ENCODE results near the gene DGCR8.
"Not testable (repeated sequence)": the region's sequence is repeated elsewhere in the genome, so short reads cannot be mapped to it uniquely, and the experiment has no call there.

Gene DGCR8

DNA sequence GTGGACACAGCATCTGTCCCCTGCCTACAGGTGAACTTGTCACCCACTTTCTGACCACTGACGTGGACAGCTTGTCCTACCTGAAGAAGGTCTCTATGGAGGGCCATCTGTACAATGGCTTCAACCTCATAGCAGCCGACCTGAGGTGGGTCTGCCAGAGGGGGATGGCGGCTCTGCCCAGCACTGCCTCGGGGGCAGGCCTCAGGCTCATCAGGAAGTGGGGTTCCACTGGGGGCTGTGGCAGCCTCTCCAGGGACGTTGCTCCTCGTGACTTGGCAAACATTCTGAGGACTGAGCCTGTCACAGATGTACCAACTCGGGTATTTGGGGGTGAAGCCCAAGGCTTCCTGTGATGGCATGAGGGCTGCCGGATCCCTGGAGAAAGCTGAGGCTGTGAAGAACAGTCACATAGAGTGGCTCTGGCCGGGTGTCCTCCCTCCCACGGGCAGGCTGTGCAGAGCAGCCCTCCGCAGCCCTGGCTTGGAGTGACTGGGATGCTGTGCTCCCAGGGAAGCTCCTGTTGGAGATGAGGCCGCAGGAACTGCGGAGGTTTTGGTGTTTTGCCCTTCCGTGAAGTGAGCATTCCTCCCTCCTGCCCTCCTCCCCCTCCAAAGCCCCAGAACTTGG, 26.5 kb upstream of the DGCR8 start:
- DNase-seq: no peak

DNA sequence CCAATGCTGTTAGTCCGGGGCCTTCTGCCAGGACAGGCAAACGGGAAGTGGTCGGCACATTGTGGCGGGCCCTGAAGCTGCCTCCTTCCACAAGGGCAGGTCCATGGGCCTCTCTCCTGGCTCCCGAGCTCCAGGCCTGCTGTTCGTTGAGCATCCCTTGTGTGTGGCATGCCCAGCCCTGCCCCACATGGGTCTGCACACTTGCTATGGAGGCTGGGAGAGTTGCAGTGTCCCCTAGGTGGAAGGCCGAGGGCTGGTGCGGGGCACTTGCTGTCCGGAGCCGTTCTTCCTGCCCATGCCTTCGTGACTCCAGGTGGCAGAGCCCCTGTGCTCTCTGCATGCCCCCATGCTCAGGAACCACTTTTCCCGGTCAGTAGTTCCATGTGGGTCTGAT, 26.0 kb upstream of the DGCR8 start:
- DNase-seq: no peak

DNA sequence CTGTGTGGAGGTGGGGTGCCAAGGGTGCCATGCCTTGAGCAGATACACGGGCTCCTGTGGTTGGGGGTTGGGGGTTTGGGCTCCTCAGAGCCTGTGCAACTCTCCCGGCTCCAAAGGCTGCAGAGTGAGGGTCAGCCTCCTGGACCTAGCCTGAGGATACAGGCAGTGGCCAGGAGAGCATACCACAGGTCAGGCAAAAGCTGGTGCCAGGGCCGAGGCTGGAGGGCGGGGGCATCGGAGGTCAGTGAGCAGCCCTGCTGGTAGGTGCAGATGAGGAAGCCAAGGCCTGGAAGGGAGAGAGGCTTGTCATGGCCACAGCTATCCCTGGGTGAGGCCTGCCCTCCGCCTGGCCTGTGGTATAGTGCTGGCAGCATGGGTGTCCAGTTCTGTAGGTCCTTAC, 25.6 kb upstream of the DGCR8 start:
- no peak for DNase-seq

- no peak for DNase-seq
Measured at GRCh38 chr22:20055144-20055543, 24.9 kb upstream of the DGCR8 start.

DNA sequence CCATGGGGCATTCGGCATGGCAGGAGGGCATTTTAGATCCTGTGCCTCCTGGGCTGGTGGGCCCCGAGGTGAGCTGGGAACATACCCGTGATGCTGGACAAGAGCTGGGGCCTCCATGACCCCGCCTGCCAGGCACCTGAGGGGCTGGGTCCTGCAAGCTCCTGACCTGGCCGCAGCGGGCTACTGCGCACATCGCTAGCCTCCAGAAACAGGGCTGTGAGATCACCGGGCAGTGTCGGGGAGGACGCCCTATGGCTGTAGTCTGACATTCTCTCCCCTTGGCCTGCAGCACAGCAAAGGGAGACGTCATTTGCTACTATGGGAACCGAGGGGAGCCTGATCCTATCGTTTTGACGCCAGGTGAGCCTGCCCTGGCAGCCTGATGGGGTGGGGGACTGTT, 24.4 kb upstream of the DGCR8 start:
- DNase-seq: no peak

DNA sequence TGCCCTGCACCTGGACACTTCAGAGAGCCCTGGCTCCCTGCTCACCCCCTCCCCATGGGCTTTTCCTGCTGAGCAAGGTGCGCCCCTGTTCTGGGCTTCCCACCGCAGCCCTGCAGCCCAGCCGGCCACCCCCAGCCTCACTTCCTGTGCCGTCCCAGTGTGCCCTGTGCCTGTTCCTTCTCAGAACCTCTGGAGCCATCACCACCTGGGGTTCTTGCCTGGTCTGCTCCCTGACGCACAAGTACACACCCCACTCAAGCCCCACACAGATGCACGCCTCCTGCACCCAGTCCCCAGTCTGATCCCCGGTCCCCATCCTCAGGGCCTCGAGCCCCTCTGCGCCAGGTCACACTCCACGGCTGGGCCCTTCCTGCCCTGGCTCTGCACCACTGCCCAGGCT, 23.9 kb upstream of the DGCR8 start:
- DNase-seq: no peak

DNA sequence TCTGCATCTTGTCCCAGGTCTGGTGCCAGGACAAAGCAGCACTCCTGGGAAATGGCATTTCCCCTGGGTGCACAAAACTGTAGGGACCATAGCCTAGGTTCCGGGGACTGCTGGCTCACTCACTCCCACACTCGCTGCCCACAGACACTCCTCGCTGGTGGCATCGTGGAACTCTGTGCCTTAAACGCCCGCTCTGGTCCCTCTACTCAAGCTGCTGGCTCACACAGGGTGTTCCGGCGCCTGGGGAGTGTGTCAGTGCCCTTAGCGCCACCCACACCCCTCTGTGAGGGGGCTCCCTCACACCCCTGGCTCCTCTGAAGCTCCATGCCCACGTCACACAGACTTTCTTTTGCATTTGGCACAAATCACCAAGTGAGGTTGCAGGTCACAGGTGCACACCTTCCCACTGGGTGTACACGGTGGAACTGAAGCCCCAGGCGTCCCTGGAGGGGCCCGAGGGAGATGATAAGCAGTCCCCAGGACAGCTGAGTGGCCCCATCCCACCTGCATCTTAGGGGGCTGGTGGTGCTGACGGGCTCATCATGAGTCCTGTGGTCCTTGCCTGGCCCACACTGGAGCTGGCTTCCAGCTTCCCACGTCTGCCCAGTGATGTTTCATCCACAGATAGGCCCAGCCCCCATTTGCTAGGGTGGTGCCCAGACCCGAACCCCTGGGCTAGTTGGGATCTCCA, 23.2 kb upstream of the DGCR8 start:
- DNase-seq: no peak

- DNase-seq: no peak
Measured at GRCh38 chr22:20057596-20058268, 22.3 kb upstream of the DGCR8 start.

DNA sequence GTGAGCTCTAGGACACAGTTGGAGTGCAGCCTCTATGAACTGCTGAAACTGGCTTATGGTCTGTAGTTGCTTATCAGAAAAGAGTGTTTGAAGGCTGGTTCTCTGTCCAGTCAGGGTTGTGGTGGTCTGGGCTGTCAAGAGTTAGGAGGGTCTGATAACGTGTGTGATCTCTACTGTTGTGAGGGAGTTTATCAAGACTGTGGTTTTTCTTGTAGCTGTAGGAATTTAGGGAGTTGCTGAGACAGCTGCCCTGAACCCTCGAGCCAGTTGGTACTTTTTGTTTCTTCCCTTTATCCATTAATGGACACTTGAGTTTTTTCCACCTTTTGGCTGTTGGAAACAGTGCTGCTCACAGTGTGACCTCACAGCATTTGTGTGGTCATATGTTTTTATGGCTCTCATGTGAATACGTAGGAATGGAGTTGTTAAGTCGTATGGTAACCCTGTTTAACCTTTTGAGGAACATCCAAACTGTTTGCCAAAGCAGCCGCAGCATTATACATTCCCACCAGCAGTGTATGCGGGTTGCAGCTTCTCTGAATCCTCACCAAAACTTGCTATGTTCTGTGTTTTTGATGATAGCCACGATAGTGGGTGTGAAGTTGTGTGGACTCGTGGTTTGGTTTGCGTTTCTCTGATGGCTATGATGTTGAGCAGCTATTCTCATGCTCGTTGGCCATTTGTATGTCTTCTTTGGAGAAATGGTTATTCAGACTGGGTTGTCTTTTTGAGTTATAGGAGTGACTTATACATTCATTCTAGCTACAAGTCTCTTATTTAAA, 20.9 kb upstream of the DGCR8 start:
- no peak for DNase-seq

GRCh38 chr22:20060700-20061480, 19.2 kb upstream of the DGCR8 start:
- no peak for DNase-seq

GRCh38 chr22:20061481-20061861, 18.6 kb upstream of the DGCR8 start:
- DNase-seq: no peak

DNA sequence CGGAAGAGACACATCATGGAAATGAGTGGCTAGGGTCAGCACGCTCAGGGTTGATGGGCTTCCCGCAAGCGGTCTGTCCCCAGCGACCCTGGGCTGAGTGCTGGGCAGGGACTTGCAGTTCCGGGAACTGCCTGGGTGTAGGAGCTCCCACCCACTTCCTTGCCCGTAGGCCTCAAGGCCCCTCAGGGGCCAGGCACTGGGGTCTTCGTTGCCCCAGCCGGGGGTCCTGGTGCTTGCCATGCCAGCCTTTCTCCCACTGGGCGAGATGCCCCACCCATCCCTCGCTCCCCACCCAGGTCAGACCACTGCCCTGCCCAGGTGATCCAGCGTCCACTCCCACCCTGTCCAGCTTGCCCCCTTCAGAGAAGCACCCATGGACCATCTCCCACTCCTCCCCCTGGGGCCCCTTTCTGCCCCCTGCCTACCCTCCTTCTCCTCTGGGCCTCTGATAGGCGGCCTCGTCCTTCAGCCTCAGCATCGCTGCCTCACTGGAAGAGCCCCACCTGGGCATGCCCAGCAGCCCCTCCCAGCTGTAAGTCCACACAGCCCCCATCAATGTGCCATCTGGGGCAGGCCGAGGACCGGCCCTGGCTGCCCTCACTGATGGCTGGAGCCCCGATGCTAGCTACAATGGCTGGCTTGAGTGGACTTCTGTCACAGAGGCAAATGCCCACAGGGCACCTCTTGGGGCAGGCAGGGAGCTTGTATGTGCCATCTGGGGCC, 17.8 kb upstream of the DGCR8 start:
- DNase-seq: no peak

GRCh38 chr22:20062766-20063083, 17.3 kb upstream of the DGCR8 start:
- DNase-seq: no peak

- no peak for DNase-seq
Measured at GRCh38 chr22:20063271-20064139, 16.5 kb upstream of the DGCR8 start.

- no peak for DNase-seq
Measured at GRCh38 chr22:20064140-20064480, 15.9 kb upstream of the DGCR8 start.

DNA sequence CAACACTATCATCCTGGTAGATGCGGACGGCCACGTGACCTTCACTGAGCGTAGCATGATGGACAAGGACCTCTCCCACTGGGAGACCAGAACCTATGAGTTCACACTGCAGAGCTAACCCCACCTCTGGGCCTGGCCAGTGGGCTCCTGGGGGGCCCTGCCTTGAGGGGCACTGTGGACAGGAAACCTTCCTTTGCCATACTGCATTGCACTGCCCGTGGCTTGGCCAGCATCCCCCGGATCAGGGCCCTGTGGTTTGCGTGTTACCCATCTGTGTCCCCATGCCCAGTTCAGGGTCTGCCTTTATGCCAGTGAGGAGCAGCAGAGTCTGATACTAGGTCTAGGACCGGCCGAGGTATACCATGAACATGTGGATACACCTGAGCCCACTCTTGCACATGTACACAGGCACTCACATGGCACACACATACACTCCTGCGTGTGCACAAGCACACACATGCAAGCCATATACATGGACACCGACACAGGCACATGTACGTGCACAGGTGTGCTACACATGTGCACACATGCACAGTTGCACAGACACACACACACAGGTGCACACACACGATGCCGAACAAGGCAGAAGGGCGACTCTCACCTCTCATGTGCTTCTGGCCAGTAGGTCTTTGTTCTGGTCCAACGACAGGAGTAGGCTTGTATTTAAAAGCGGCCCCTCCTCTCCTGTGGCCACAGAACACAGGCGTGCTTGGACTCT, 15.3 kb upstream of the DGCR8 start:
- no peak for DNase-seq

GRCh38 chr22:20065896-20066616, 14.0 kb upstream of the DGCR8 start:
- no peak for DNase-seq

DNA sequence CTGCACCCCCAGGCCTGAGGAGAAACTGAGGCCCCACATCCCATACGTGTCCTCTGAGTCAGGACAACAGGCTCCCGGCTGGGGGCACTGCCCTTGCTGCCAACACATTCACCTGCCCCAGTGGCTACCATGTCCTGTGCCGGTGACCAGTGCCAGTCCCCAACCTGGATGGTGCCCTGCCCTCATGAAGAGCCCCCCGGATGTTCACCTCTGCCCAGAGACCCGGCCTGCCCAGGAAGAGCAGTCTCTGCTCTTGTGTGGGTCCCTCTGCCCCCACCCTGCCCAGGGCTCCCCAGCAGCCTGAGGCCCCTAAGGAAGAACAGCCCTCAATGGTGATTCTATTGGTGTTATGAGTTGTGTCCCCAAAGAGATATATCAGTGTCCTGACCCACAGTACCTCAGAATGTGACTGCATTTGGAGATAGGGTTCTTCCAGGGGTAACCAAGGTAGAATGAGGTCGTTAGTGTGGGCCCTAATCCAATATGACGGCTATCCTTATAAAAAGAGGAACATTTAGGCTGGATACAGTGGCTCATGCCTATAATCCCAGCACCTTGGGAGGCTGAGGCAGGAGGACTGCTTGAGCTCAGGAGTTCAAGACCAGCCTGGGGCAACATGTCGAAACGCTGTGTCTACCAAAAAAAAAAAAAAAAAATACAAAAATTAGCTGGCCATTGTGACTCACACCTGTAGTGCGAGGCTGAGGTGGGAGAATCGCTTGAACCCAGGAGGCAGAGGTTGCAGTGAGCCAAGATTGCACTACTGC, 13.2 kb upstream of the DGCR8 start:
- no peak for DNase-seq

DNA sequence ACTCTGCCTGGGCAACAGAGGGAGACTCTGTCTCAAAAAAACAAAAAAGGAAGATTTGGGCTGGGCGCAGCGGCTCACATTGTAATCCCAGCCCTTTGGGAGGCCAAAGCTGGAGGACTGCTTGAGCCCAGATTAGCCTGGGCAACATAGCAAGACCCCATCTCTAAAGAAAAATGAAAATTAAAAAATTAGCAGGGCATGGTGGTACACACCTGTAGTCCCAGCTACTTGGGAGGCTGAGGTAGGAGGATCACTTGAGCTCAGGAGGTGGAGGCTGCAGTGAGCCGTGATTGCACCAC, 12.7 kb upstream of the DGCR8 start:
- not testable (repeated sequence) for DNase-seq
